HG02973 (cell line): ENCODE results near the gene GADD45A.
"Not testable (repeated sequence)": the region's sequence is repeated elsewhere in the genome, so short reads cannot be mapped to it uniquely, and the experiment has no call there.

Source experiments
- ATAC-seq: cut with Tn5 transposase; IDR thresholded peaks from one replicate; pipeline ENCODE4 v1.9.1; 2021; ENCODE audit warnings: moderate library complexity; ENCODE audit not compliant: unreplicated experiment

Gene GADD45A

GRCh38 chr1:67685067-67685557 is at the start of gene GADD45A:
Gene GADD45A, plus strand, starts transcription at chr1:67685201. Its CDS starts 294 bp downstream, at chr1:67685495.
- peak; percentile 85 for ATAC-seq

GRCh38 chr1:67636146-67636545 is 48.9 kb upstream of the GADD45A start:
- ATAC-seq = no peak

GRCh38 chr1:67639361-67639760 is 45.6 kb upstream of the GADD45A start:
- ATAC-seq = no peak

GRCh38 chr1:67642629-67643028 is 42.4 kb upstream of the GADD45A start:
- no peak for ATAC-seq

- no peak for ATAC-seq
These were observed 40.4 kb upstream of the GADD45A start for GRCh38 chr1:67644566-67644965.

GRCh38 chr1:67645495-67646144 is 39.4 kb upstream of the GADD45A start:
- no peak for ATAC-seq

- ATAC-seq = no peak
These were observed 38.6 kb upstream of the GADD45A start for GRCh38 chr1:67646145-67647035.

GRCh38 chr1:67647036-67647798 is 37.8 kb upstream of the GADD45A start:
- ATAC-seq = no peak

- no peak for ATAC-seq
These were observed 37.1 kb upstream of the GADD45A start for GRCh38 chr1:67647814-67648358.

GRCh38 chr1:67648582-67649326 is 36.2 kb upstream of the GADD45A start:
- ATAC-seq = no peak

GRCh38 chr1:67650061-67650460 is 34.9 kb upstream of the GADD45A start:
- ATAC-seq = no peak

- ATAC-seq = no peak
These were observed 34.0 kb upstream of the GADD45A start for GRCh38 chr1:67651031-67651430.

GRCh38 chr1:67652800-67653199 is 32.2 kb upstream of the GADD45A start:
- no peak for ATAC-seq

- ATAC-seq = no peak
These were observed 31.7 kb upstream of the GADD45A start for GRCh38 chr1:67653304-67653703.

GRCh38 chr1:67655581-67655980 is 29.4 kb upstream of the GADD45A start:
- no peak for ATAC-seq

- ATAC-seq = not testable (repeated sequence)
These were observed 27.8 kb upstream of the GADD45A start for GRCh38 chr1:67657152-67657551.

- ATAC-seq = no peak
These were observed 25.8 kb upstream of the GADD45A start for GRCh38 chr1:67659229-67659628.

- no peak for ATAC-seq
These were observed 22.1 kb upstream of the GADD45A start for GRCh38 chr1:67662884-67663283.

- no peak for ATAC-seq
These were observed 21.0 kb upstream of the GADD45A start for GRCh38 chr1:67664048-67664447.

- not testable (repeated sequence) for ATAC-seq
These were observed 19.7 kb upstream of the GADD45A start for GRCh38 chr1:67665307-67665706.
